ENCODE results near the gene CDIPT. TPM values are rescaled to one million over a fixed set of nuclear protein-coding genes. Genes with fewer than 3 reads are reported as not detected.

The CDIPT gene
- total and polyA plus RNA-seq, 2 of the 4 experiments (the other 2 are of a cell fraction): 47.1 to 100 TPM

GRCh38 chr16:29834079-29834478 is 28.9 kb downstream of the CDIPT start:
- Histone ChIP-seq H4K5ac (ENCODE audit: low read depth, low read length) (no peak overlapping the region), H2AK9ac (replicated peaks; ENCODE audit: low read depth, low read length, poor library complexity) (no peak overlapping the region), H2BK15ac (ENCODE audit: low read depth, low read length) (no peak overlapping the region), H3K79me1 (ENCODE audit: low read depth in 1 of 2, low read length in 2 of 2) (peaks cover 26 to 64% of the 10 kb centered on the region in 2 experiments), H3K27ac (ENCODE audit: insufficient read depth, low read length) (no peak overlapping the region), H3K9ac (ENCODE audit: low read depth, low read length) (no peak overlapping the region), H3K4me3 (ENCODE audit: insufficient read depth, low read depth, low read length) (no peak overlapping the region), H2BK20ac (ENCODE audit: low read depth, low read length) (no peak overlapping the region), H3K9me3 (ENCODE audit: control insufficient read depth, insufficient read depth, low read length) (no peaks in the 10 kb centered on the region), H3K4ac (ENCODE audit: low read depth, low read length) (no peak overlapping the region), H3K36me3 (ENCODE audit: control insufficient read depth, insufficient read depth, low read length) (peaks cover 63% of the 10 kb centered on the region), H3K4me2 (ENCODE audit: low read depth, low read length) (no peak overlapping the region), H3K18ac (ENCODE audit: low read depth, low read length) (no peak overlapping the region), H3K23ac (ENCODE audit: low read depth, low read length) (no peak overlapping the region), H3K56ac (ENCODE audit: extremely low read depth, insufficient read depth, low read length) (no peak overlapping the region), H3K27me3 (ENCODE audit: control insufficient read depth, insufficient read depth, low read length) (no peaks in the 10 kb centered on the region), H3K9me1 (ENCODE audit: insufficient read depth, low read length) (peaks cover 12% of the 10 kb centered on the region), H4K8ac (ENCODE audit: low read depth in 2 of 2, low read length in 2 of 2) (no peak overlapping the region), H2BK120ac (ENCODE audit: low read depth, low read length) (no peak overlapping the region), H3K4me1 (ENCODE audit: control insufficient read depth, insufficient read depth, low read length) (peaks cover 3% of the 10 kb centered on the region), H4K91ac (ENCODE audit: insufficient read depth, low read depth, low read length) (no peak overlapping the region), H2AFZ (replicated peaks; ENCODE audit: low read length, poor library complexity) (no peak overlapping the region), H3K14ac (replicated peaks; ENCODE audit: low read depth, low read length) (no peak overlapping the region), H2AK5ac (ENCODE audit: low read depth, low read length) (no peak overlapping the region), H2BK5ac (ENCODE audit: low read depth, low read length, poor library complexity, severe bottlenecking) (no peak overlapping the region), H4K20me1 (ENCODE audit: insufficient read depth, low read length) (peaks cover 18% of the 10 kb centered on the region; the same call in 1 of the 2 replicates)
- TF ChIP-seq RFX5 (IDR thresholded peaks at IDR 0.05; ENCODE audit: low read depth, low read length) (no peak), POLR2A (IDR thresholded peaks at IDR 0.05; ENCODE audit: low read depth, low read length) (no peak), RCOR1 (IDR thresholded peaks at IDR 0.05; ENCODE audit: insufficient replicate concordance, low read length) (no peak), CEBPB (IDR thresholded peaks at IDR 0.05; ENCODE audit: low read depth, low read length) (no peak), USF2 (IDR thresholded peaks at IDR 0.05; ENCODE audit: low read depth, low read length) (no peak), BHLHE40 (IDR thresholded peaks at IDR 0.05; ENCODE audit: low read depth, low read length) (no peak), CHD1 (IDR thresholded peaks at IDR 0.05; ENCODE audit: low read depth, low read length) (no peak), CTCF (conservative IDR thresholded peaks at IDR 0.05; ENCODE audit: low read depth, low read length) (no peak), MAZ (IDR thresholded peaks at IDR 0.05; ENCODE audit: borderline replicate concordance, low read depth, low read length) (no peak), MXI1 (IDR thresholded peaks at IDR 0.05; ENCODE audit: borderline replicate concordance, low read depth, low read length) (no peak), ELK1 (IDR thresholded peaks at IDR 0.05; ENCODE audit: borderline replicate concordance, low read depth, low read length) (no peak), RAD21 (IDR thresholded peaks at IDR 0.05; ENCODE audit: low read length) (no peak), MAFK (IDR thresholded peaks at IDR 0.05; ENCODE audit: low read depth, low read length) (no peak)
- no TSS peak for BruUV-seq (replicated peaks)
- WGBS, 2 experiments (ENCODE audit: extremely low coverage in 2 of 2, insufficient read length in 1 of 2): 100% methylated on average over 1 of the region's 5 CpGs; no CpG with 5 or more reads in 1 of the 2 experiments
- DNase-seq (no peak), ATAC-seq (ENCODE audit: low read depth) (no peak)
- intact Hi-C loops (cut with micrococcal nuclease) (no loop called here), dilution Hi-C loops (cut with HindIII; ENCODE audit: low sequenced_read_pairs, unreplicated experiment) (no loop called here), in situ Hi-C loops (cut with MboI; ENCODE audit: low sequenced_read_pairs) (no loop called here)
- ChIA-PET POLR2A (ENCODE audit: unreplicated experiment) (no interaction called here), CTCF (no interaction called here)

All from IMR-90 (cell line).